Activated gamma-delta T cell (primary cell): Measurements from ENCODE around the gene LEKR1.

Experiments used
- DNase-seq: peaks from one replicate; lab custom pipeline; 2025; lab: John Stamatoyannopoulos, UW

LEKR1 gene

DNA sequence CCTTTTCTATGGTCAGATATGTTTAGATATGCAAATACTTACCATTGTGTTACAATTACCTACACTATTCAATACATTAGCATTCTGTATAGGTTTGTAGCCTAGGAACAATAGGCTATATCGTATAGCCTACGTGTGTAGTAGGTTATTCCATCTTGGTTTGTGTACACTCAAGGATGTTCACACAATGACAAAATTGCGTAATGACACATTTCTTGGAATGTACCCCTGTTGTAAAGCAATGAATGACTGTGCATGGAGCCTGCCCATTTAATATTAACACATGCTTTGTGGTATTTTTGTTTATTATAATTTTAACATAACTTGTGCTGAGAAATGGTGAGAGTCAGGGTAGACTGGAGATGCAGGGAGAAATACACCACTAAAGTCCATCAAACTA lies 154.9 kb downstream of the LEKR1 start:
- DNase-seq = no peak

DNA sequence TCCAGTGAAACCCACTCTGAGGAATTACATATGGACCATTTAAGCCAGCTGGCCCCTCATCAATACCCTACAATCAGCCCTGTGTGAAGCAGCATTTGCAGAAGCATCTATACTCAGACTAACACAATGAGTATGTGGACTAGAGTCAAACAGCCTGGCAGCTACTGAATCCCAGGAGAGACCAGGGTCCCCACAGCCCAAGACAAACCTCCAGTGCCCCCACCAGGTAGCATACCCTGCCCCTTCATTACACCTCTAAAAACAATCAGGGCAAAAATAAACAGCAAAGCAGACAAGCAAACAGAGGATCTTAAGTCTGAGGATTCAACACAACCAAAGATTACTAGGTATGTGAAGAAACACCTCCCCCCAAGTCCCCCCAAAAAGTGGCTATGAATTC lies 157.4 kb downstream of the LEKR1 start:
- DNase-seq = no peak

DNA sequence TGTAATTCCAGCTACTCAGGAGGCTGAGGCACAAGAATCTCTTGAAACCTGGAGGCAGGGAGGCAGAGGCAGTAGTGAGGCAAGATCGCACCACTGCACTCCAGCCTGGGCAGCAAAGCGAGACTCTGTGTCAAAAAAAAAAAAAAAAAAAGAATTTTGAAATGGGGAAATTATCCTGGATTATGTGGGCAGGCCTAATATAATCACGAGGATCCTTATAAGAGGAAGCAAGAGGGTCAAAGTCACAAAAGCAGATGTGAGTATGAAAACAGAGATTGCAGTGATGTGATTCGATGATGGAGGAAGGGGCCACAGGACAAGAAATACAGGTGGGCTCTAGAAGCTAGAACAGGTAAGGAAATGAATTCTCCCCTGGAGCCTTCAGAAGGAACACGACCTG lies 159.6 kb downstream of the LEKR1 start:
- DNase-seq = no peak

DNA sequence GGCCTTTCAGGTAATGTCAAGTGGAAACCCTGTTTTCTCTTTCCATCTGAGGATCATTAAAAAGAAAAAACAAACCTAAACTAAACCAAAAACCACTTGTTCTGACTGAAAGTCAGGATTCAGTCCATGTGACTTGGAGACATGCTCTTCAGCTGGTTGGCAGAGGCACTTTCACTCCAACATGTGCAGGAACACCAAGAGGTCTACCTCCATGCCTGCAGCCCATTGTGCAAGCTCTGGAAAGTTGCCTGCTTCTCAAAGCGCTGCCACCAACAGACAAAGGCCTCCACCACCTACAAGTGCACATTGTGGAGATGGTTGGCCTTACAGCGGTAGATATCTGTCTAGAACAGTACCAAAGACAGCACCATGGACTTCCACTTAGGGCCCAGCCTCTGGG lies 161.8 kb downstream of the LEKR1 start:
- DNase-seq = no peak

DNA sequence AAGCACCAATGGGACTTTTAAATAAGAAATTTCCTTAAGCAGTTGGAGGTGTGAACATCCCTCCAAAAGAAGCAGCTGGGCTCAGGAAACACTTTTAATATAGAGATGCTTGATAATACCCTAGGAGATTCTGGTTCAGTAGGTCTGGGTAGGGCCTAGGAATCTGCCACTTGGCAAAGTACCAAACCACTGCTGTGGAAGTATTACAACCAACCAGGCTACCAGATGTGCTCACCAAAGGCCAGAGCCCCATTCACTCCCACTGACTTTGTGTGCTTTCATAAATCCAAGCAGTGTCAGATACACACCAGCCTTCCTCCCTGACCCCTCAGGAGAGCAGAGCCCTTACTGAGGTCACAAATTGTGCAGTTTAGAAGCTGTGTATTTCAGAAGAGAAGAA lies 171.2 kb downstream of the LEKR1 start:
- DNase-seq = no peak

DNA sequence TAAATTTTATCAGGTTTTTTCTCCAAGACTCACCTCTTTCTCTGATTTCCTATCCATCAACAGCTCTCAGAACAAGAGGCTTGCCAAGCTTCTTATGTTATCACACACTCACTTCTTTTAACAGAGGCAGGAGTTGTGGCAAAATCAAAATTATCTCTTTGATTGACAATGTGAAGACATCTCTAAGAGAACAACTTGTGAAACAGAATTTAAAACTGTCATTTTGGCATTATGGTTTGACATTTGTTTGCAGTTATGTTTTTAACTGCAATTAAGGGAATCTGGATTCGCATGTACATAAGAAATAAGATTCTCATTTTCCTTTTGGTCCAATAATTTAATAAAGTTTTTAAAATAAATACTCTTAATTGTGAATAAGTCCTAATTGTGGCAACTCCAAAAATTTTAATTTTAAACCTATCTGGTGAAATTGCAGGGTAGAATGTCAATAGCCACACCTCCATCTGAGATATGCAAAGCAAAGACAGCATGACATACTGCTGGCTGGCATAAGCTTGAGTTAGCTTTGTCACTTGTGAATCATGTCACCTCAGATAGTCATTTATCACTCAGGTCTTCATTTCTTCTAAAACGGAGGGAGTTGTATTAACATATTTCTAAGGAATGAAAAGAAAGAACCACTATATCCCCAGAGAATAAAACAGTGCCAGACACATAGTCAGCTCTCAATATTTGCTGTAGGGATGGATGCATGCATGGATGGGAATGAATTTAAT lies 175.2 kb downstream of the LEKR1 start:
- DNase-seq = no peak

DNA sequence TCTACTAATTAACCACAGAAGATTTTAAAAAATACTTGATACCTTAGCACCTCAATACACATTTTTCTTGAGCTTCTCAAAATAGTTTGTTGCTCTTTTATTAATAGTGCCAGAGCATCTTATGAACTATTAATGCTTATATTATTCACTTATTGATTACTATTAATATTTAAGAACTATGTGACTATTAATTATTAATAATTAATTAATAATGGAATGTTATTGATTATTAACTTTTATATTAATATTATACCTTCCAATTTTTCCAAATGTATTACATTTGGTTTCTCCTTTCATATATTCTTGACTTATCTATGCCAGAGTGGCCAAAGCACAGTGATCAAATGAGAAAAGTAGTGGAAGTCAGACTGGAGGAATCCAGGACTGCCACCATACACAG lies 195.5 kb downstream of the LEKR1 start:
- no peak for DNase-seq

DNA sequence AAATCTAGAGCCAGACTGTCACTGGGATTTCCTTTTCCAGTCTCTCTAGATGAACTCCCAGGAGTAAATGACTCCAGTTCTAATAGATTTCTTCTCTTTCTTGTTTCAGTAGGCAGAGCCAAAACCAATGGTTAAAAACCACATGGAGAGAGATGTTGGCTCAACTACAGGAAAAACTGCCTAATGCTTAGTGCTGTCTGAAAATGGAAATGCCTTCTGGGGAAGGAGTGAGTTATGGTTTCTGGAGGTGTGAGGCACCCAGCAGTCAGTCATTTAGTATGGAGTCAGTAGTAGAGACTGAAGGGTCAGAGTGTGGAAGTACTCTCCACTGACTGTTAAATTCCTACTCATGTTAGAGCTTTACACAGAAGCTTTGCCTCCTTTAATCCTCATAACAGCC lies 197.1 kb downstream of the LEKR1 start:
- no peak for DNase-seq

DNA sequence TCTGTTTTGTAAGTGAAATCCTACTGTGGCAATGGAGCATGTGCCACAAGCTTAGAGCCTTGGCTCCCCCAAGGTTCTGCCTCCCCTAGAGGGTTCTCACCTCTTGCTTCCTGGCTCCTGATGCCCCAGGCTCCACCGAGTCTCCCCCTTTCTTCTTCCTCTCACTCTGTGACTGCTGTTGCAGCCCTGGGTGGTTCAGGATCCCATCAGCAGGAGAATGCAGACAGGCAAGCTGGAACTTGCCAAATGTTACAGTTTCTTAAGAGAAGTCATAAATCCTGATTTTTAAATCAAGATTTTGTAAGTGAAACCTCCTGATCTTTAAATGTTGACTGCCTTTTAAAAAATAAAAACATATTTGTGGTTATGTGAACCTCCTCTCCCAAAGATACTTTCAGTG lies 199.9 kb downstream of the LEKR1 start:
- no peak for DNase-seq

DNA sequence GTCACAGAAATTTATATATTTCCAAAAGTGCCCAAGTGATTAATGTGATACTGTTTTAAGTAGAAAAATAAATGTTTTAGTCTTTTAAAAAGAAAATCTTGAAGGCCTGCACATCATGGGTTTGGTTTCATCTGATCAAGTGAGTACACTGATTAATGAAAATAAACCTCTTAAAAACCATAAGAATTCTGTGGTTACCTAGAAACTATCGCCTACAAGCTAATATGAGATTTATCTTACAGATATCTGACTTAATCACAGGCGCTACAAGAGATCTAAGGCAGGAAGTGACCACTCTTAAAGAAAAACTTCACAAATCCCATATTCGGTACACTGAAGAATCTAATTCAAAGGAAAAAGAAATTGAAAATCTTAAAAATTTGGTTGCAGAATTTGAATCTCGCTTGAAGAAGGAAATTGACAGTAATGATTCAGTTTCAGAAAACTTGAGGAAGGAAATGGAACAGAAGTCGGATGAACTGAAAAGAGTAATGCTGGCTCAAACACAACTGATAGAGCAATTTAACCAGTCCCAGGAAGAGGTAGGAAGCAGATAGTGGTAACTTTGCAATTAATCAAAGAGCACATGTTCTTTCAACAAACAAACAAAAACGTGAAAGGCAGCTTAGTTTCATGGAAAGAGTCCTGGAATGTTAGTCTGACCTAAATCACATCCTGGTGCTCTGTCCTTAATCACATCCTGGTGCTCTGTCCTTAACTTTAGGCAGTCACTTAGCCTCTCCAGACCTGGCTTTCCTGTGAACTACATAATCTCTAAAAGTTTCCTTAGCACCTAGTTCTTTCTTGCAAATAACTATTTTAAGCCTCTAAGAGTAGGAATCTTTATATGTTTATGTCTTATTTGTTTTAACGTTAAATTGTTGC lies 201.9 kb downstream of the LEKR1 start:
- DNase-seq = no peak

DNA sequence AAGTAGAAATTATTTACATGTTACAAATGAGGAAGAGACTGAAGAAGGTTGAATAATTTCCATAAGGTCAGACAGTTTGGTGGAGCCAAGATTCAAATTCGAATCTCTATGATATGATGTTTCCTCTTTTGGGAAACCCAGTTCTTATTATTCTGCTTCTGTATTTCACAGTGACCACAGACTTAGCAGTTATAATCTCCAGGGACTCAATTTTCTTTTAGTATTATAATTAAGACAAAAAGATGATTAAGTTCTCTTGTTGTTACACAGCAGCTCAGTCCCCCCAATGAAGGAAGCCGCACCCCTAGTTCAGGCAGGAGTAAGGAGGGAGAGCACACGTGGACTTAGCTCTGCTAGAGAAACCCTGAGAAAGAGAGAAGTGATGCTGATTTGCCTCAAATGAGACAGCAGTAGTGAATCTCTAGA lies 203.2 kb downstream of the LEKR1 start:
- DNase-seq = no peak

DNA sequence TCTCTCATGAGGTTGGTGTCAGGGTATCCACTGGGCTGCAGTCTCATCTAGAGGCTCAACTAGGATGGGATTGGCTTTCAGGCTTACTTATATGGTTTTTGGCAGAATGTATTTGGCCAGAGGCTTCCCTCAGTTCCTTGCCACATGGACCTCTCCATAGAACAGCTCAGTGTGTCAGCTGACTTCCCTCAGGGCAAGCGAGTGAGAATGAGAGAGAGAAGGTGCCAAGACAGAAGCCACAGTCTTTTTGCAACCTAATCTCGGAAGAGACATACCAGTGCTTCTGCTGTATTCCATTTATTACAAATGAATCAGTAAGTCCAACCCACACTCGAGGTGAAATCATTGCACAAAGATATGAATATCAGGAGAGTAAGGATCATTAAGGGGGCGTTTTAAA lies 204.6 kb downstream of the LEKR1 start:
- no peak for DNase-seq

DNA sequence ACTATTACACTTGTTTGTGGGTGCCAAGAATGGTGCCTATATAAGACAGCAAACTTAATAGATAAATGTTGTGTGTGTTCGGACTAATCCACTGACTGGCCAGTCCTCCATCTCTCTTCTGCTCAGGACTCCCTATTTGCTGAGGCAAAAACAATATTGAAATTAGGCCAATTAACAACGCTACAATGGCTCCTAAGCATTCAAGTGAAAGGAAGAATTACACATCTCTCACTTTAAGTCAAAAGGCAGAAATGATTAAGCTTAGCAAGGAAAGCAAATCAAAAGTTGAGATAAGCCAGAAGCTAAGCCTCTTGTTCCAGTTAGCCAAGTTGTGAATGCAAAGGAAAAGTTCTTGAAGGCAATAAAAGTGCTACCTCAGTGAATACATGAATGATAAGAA lies 206.8 kb downstream of the LEKR1 start:
- no peak for DNase-seq

DNA sequence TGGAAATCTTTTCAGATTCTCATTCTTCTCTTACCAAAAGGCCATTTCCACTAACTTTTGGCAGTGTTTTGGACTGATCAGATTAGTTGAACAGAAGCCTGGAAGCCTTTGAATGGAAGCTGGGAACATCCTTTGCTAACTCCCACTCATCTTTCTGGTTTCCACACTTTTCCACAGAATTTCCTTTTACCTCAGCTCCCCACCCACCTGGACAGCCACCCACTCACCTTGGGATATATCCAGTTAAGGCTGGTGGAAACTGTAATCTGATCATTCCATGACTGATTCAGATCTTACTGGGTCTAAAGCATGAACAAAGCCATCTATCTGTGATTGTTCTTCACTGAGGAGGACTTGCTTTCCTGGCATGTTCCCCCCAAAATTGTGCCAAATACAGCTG lies 214.3 kb downstream of the LEKR1 start:
- DNase-seq = no peak

DNA sequence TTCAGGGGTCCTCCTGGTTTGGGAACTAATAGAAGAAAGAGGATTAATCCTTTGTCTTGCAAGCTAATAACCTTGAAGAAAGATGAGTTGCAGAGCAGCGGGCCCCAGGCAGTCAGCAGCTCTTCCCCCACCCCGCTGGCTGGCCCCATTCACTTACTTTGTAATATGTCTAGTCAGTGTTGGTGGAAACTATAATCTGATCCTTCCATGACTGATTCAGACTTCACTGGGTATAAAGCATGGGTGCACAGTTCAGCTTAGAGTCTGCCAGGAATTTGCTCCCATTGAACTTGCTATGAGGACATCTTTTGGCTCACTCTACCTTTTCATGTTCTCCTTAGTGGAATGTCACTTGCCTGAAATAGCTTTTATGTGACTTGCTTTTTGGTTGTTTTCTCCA lies 216.1 kb downstream of the LEKR1 start:
- no peak for DNase-seq

DNA sequence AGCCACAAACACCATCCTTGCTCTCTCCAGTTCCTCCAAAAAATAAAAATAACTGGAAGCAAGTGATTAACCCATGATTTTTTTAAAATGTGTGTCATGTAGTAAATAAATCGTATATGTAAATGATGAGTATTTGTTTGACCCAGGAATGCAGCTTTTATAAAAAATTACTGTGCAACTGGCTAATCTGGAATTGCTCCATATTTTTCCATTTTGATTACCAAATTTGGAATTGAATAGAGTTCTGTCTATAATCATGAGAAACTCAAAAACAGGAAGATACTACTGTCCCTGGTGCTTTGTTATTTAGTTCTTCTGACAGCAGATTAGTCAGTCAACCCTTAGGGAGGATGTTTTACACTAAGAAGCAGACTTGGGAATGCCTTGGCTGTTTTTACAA lies 217.6 kb downstream of the LEKR1 start:
- DNase-seq = no peak

DNA sequence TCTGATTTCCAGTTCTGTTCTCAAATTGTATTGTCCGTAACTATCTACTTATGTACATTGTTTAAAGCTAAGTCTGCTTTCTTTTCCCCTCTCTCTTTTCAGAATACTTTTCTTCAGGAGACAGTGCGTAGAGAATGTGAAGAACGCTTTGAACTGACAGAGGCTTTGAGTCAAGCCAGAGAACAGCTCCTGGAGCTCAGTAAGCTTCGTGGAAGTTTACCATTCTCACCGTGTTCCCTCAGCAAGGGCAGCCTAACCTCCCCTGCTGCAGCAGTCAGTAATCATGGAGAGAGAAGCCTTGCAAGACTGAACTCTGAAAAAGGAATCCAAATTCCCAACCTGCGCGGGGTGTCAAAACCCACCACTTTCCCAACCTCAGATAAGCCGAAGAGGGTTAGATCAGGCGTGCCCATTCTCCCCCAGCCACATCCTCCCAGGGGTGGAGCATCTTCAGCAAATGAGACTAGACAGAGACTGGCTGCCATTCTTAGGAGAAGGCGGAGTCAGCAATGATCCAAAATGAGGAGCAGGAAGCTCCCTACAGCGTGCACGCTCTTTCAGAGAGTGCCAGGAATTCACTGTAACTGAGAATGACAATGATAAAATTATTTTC lies 219.2 kb downstream of the LEKR1 start:
- DNase-seq = no peak

DNA sequence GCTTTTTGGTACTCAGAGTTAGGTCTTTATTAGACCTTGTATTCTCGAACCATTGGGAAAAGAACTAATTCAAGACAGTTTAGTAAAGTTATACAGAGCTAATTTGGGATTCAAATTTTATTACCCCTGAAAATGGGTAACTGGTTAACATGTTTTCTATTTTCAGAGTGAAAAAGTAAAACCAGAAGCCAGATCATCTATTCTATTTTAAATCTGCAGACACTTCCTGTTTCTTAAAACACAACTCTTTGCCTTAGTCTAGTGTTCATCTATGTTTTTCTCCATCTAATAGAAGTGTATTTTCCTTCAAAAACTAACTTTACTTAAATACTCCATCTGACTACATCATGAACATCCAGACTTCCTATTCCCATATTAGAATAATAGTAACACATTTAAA lies 220.4 kb downstream of the LEKR1 start:
- DNase-seq = no peak

DNA sequence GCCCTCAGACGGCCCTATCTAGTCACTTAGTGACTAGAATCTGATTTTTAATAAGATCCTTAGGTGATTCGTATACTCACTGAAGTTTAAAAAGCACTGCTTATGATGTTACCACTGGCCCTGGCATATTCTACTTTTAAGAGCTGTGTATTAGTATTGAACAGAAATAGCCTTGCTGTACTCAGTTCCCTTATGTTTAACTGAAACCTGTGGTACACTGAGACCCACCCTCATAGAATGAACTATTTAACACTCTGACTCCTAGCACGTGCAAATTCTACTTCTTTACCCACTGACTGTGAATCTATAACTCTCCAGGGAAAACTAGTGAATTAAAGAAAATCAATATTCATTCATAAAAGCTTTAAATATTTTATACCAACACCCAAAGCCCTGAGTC lies 224.9 kb downstream of the LEKR1 start:
- DNase-seq = no peak

DNA sequence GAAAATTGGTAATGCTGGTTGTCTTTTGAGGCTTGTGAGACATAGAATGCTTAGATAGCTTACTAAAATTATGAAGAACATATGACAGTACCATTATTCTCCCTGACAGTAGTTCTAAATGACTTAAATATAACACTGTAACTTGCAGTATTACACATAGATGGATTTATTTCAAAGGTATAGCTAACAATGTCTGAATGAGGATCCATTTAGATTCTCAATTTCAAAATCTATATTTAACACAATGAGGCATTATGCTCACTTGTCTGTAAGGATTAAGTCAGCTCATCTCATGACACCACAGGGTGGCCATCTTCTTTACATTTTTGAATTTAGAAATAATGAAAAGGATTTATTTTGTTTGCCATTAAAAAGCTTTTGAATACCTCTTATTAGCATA lies 225.4 kb downstream of the LEKR1 start:
- no peak for DNase-seq

DNA sequence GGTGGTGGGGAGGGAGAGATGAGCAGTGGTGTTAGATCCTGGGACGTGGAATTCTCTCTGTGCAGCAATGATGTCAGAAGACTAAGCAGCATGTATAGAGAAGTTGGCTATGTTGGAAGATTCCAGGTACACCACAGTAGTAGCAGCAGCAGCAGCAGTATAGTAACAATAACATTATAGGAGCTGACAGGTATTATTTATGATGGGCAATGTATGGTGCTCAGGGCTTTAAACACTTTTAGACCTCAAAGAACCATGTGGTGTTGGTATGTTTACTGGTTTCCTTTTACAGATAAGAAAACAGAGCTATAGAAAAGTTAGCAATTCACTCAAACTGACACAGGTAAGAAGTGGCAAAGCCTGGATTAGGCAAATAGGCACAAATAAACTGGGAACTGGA lies 229.9 kb downstream of the LEKR1 start:
- DNase-seq = no peak

DNA sequence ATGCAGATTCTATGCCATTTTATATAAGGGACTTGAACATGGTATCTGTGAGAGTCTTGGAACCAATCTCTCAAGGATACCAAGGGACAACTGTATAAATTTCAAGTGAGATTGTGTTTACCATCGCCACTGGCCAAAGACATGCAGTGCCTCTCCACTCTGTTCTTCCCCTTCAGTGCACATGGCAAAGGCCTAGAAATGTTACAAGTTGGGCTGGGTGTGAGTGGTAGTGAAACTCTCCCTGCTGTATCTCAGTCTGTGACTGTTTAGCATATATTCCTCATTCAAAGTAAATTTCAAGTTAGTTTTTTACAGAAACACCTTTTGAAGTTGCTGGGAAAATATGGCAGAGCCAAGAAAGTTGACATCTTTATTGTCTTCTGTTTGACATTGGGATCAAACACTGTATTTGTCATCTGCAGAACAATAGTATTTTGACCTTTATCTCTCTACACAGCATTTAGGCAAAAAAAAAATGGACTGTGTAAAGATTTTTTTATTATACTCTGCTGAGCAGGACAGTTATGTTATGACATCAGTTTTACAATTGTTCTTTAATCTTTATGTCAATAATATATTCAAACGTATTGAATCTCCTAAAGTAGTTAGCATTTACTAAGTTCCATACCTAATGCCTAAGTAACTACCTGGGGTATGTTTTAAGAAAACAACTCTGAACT lies 232.4 kb downstream of the LEKR1 start:
- DNase-seq = no peak
